ENCODE results near the gene SELENOV. TPM values are rescaled to one million over a fixed set of nuclear protein-coding genes. Genes with fewer than 3 reads are reported as not detected.

The SELENOV gene
- total and polyA plus RNA-seq, 9 of the 15 experiments (the other 6 are each of a cell fraction or from before 2014, with no cell fraction given) = 0.04 to 0.09 (median 0.06) TPM; not detected in 4

- H3K36me3 ChIP-seq (ENCODE audit: control insufficient read depth, insufficient read depth, low read length) = peaks cover 23% of the 10 kb centered on the region; the same call in 2 of the 3 replicates
- peaks cover 6 to 20% of the 10 kb centered on the region in 2 experiments; a peak in 4 of 5 replicates for H3K4me1 ChIP-seq (replicated peaks in 1 of 2; ENCODE audit: control insufficient read depth in 2 of 2, insufficient read depth in 2 of 2, low read length in 2 of 2)
- no peaks in the 10 kb centered on the region for H3K9me3 ChIP-seq (replicated peaks; ENCODE audit: control insufficient read depth, insufficient read depth, low read depth, low read length)
- no peak overlapping the region; a peak in 1 of 4 replicates for H3K9ac ChIP-seq (ENCODE audit: insufficient read depth in 1 of 2, low read depth in 2 of 2, low read length in 2 of 2)
- ChIA-PET POLR2A (no interaction called here), CTCF (ENCODE audit: low intra/inter-chr PET ratio) (no interaction called here)
- 78% methylated on average over 4 of the region's 5 CpGs for WGBS (ENCODE audit: insufficient coverage, low coverage, missing lambda C conversion rate)
- BruUV-seq (replicated peaks) = no TSS peak
- H3K4me2 ChIP-seq (ENCODE audit: insufficient read depth, low read length) = no peak overlapping the region
- no peak for ATAC-seq
- no peaks in the 10 kb centered on the region for H3K27me3 ChIP-seq (ENCODE audit: control insufficient read depth in 2 of 2, insufficient read depth in 2 of 2, low read length in 2 of 2)
- no peak for DNase-seq (ENCODE audit: extremely low read depth in 1 of 4, low spot score in 3 of 4)
- no peak overlapping the region for H2AFZ ChIP-seq (ENCODE audit: low read depth, low read length)
- H3K27ac ChIP-seq (ENCODE audit: extremely low read depth, low read depth, low read length) = no peak overlapping the region
- no peak for FAIRE-seq
- H3K9me1 ChIP-seq (ENCODE audit: control insufficient read depth, insufficient read depth, low read length) = no peaks in the 10 kb centered on the region
- in situ Hi-C loops (cut with MboI) = no loop called here
- H3K4me3 ChIP-seq = no peak overlapping the region
- no peaks in the 10 kb centered on the region for H4K20me1 ChIP-seq (replicated peaks; ENCODE audit: control insufficient read depth, insufficient read depth, low read length)
- intact Hi-C loops (cut with micrococcal nuclease) = loop anchor here (5.0 kb wide), 1 partner anchor 178 kb away; no protein-coding TSS in a partner anchor
- no peaks in the 10 kb centered on the region for H3K79me2 ChIP-seq (ENCODE audit: control insufficient read depth, insufficient read depth, low read length)
- TF ChIP-seq ZNF699 (CRISPR knock-in tag; IDR thresholded peaks at IDR 0.05; ENCODE audit: insufficient replicate concordance) = no peak
- TF ChIP-seq THAP12 (CRISPR knock-in tag; IDR thresholded peaks at IDR 0.05) = no peak
- TF ChIP-seq WHSC1 (IDR thresholded peaks at IDR 0.05; ENCODE audit: low read length) = no peak
- no peak for TF ChIP-seq CHCHD3 (CRISPR knock-in tag; IDR thresholded peaks at IDR 0.05)
- no peak for TF ChIP-seq IFI16 (CRISPR knock-in tag; IDR thresholded peaks at IDR 0.05)
- TF ChIP-seq HNRNPLL (IDR thresholded peaks at IDR 0.05; ENCODE audit: low read depth, low read length, poor library complexity, severe bottlenecking) = no peak
- TF ChIP-seq THRB (CRISPR knock-in tag; conservative IDR thresholded peaks at IDR 0.05) = no peak
- no peak for TF ChIP-seq PREB (CRISPR knock-in tag; IDR thresholded peaks at IDR 0.05)
- TF ChIP-seq MYC (IDR thresholded peaks at IDR 0.05; ENCODE audit: low read depth, low read length) = no peak
- no peak for TF ChIP-seq MYC (CRISPR knock-in tag; IDR thresholded peaks at IDR 0.05; ENCODE audit: borderline replicate concordance, low read depth)
- TF ChIP-seq HINFP (tag; conservative IDR thresholded peaks at IDR 0.05; ENCODE audit: low read depth) = no peak
- no peak for TF ChIP-seq SMARCC2 (IDR thresholded peaks at IDR 0.05; ENCODE audit: low read depth)
- no peak for TF ChIP-seq TEAD4 (IDR thresholded peaks at IDR 0.05; ENCODE audit: low read length)
- TF ChIP-seq TEAD4 (CRISPR knock-in tag; IDR thresholded peaks at IDR 0.05; ENCODE audit: borderline replicate concordance) = no peak
- no peak for TF ChIP-seq PRMT5 (CRISPR knock-in tag; IDR thresholded peaks at IDR 0.05)
- no peak for TF ChIP-seq ZBTB8A (IDR thresholded peaks at IDR 0.05; ENCODE audit: partially characterized antibody)
- no peak for TF ChIP-seq SIN3A (IDR thresholded peaks at IDR 0.05; ENCODE audit: borderline replicate concordance in 2 of 2, control insufficient read depth in 1 of 2, low read depth in 2 of 2, low read length in 2 of 2)
- no peak for TF ChIP-seq CC2D1A (IDR thresholded peaks at IDR 0.05)
Measured at GRCh38 chr19:39494661-39495060, 20.3 kb upstream of the SELENOV start.

Data from K562 (cell line).